Measurements from ENCODE around the gene SMYD3.

GRCh38 chr1:246300626-246301549 is 206.2 kb downstream of the SMYD3 start:
- TF ChIP-seq POU5F1 (IDR thresholded peaks at IDR 0.05; ENCODE audit: borderline replicate concordance, low read depth, low read length, partially characterized antibody): no peak
- no peak for TF ChIP-seq CBFA2T3 (IDR thresholded peaks at IDR 0.05)
- TF ChIP-seq CBX8 (IDR thresholded peaks at IDR 0.05; ENCODE audit: borderline replicate concordance, extremely low read depth, low read depth, low read length, poor library complexity, severe bottlenecking): no peak
- TF ChIP-seq SPI1 (IDR thresholded peaks at IDR 0.05; ENCODE audit: borderline replicate concordance, low read depth, low read length): no peak
- no peak for TF ChIP-seq TEAD1 (CRISPR knock-in tag; IDR thresholded peaks at IDR 0.05)
- no peak for TF ChIP-seq POLR2AphosphoS2 (IDR thresholded peaks at IDR 0.05; ENCODE audit: low read length)

Measured in K562 (cell line).